ENCODE results near the gene PROP1.
A peak's percentile ranks its signal among the peaks of the same experiment; 100 is the strongest.

PROP1 gene

DNA sequence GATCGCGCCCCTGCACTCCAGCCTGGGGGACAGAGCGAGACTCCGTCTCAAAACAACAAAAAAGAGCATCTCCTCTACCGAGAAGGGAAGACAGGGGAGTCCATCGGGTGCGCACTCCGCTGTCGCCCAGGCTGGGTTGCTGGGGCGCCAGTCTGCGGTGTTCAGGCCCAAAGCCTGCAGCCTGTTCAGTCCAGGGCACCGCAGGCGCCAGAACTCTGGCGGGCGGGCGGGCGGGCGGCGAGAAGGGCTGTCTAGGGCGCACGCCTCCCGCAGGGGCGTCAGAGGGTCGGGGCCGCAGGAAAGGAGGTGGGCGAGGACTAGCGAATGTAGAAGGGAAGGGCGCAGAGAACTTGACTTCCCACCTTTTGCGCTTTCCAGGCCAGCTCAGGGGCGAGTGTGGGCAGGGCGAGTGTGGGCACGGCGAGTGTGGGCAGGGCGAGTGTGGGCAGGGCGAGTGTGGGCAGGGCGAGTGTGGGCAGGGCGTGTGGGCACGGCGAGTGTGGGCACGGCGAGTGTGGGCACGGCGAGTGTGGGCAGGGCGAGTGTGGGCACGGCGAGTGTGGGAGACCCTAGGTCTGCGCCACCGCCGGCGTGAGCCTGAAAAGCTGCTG, 10.5 kb downstream of the PROP1 start (continued):
- TF ChIP-seq TCF4 (CRISPR knock-in tag; IDR thresholded peaks at IDR 0.05; ENCODE audit: borderline replicate concordance) (no peak), PPARA (CRISPR knock-in tag; IDR thresholded peaks at IDR 0.05; ENCODE audit: borderline replicate concordance) (no peak), CSDC2 (CRISPR knock-in tag; IDR thresholded peaks at IDR 0.05) (no peak), ZNF8 (CRISPR knock-in tag; IDR thresholded peaks at IDR 0.05) (no peak), ESRRG (CRISPR knock-in tag; IDR thresholded peaks at IDR 0.05) (no peak), ZNF70 (CRISPR knock-in tag; IDR thresholded peaks at IDR 0.05) (no peak), OSR1 (CRISPR knock-in tag; IDR thresholded peaks at IDR 0.05) (no peak), GLIS3 (CRISPR knock-in tag; IDR thresholded peaks at IDR 0.05) (no peak)
- TF ChIP-seq, protein P1, sequence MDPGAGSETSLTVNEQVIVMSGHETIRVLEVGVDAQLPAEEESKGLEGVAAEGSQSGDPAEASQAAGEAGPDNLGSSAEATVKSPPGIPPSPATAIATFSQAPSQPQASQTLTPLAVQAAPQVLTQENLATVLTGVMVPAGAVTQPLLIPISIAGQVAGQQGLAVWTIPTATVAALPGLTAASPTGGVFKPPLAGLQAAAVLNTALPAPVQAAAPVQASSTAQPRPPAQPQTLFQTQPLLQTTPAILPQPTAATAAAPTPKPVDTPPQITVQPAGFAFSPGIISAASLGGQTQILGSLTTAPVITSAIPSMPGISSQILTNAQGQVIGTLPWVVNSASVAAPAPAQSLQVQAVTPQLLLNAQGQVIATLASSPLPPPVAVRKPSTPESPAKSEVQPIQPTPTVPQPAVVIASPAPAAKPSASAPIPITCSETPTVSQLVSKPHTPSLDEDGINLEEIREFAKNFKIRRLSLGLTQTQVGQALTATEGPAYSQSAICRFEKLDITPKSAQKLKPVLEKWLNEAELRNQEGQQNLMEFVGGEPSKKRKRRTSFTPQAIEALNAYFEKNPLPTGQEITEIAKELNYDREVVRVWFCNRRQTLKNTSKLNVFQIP (CRISPR knock-in tag; IDR thresholded peaks at IDR 0.05; ENCODE audit: borderline replicate concordance, low read depth), result no peak

- ATAC-seq, result peak; percentile 35
- TF ChIP-seq CREB5 (CRISPR knock-in tag; IDR thresholded peaks at IDR 0.05; ENCODE audit: low read depth), result no peak
- TF ChIP-seq SNAI2 (CRISPR knock-in tag; IDR thresholded peaks at IDR 0.05), result no peak
Observed at GRCh38 chr5:177984584-177985206, 11.3 kb downstream of the PROP1 start.

DNA sequence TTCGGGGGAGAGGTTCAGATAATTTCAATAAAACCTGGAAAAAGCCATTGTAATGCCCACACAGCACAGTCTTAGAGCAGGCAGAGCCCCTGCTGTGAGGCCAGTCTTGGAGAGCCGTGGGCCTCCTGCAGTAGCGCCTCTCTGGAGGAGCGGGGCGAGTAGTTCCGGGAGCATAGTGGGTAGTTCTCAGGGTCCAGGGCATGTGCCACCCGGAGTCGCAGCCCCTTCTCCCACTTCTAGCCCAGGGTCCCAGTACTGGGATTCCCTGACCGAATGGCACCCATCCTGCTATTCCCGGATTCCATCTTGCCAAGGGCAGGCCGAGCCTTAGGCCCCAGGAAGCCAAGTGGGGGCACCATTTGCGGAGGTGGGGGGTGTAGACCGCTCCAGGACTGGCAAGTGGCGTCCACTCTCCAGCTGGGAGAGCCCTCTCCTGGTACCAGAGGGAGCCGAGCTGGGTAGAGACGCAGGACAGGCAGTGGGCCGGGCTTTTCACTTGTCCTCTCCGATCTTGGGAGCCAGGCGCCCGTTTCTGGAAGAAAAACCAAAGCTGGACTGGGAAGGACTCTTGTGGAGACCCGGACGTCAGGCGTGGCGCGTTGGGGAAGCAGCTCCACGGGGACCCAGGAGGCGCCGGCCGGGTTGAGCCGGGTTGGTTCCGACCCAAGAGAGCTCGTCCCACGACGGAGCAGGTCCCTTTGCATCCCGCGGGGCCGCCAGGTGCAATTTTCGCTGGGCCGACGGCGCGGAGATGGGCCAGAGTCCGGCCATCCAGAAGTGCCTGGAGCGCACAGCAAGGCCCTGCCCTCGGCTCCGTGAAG, 12.1 kb downstream of the PROP1 start:
- 0 out of 3 replicates have a peak, but pooled peaks have one; percentile 11 for ATAC-seq
- no peak for TF ChIP-seq ESRRG (CRISPR knock-in tag; IDR thresholded peaks at IDR 0.05)
- no peak for TF ChIP-seq TSHZ2 (CRISPR knock-in tag; IDR thresholded peaks at IDR 0.05)
- TF ChIP-seq CREB5 (CRISPR knock-in tag; IDR thresholded peaks at IDR 0.05; ENCODE audit: low read depth), result no peak
- no peak for TF ChIP-seq OSR1 (CRISPR knock-in tag; IDR thresholded peaks at IDR 0.05)
- no peak for TF ChIP-seq SNAI2 (CRISPR knock-in tag; IDR thresholded peaks at IDR 0.05)
- no peak for TF ChIP-seq TOX (CRISPR knock-in tag; IDR thresholded peaks at IDR 0.05; ENCODE audit: borderline replicate concordance)
- no peak for TF ChIP-seq RARB (CRISPR knock-in tag; IDR thresholded peaks at IDR 0.05)
- TF ChIP-seq, protein P2, sequence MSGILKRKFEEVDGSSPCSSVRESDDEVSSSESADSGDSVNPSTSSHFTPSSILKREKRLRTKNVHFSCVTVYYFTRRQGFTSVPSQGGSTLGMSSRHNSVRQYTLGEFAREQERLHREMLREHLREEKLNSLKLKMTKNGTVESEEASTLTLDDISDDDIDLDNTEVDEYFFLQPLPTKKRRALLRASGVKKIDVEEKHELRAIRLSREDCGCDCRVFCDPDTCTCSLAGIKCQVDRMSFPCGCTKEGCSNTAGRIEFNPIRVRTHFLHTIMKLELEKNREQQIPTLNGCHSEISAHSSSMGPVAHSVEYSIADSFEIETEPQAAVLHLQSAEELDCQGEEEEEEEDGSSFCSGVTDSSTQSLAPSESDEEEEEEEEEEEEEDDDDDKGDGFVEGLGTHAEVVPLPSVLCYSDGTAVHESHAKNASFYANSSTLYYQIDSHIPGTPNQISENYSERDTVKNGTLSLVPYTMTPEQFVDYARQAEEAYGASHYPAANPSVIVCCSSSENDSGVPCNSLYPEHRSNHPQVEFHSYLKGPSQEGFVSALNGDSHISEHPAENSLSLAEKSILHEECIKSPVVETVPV (CRISPR knock-in tag; IDR thresholded peaks at IDR 0.05), result no peak
- no peak for TF ChIP-seq PPARA (CRISPR knock-in tag; IDR thresholded peaks at IDR 0.05; ENCODE audit: borderline replicate concordance)
- no peak for TF ChIP-seq ISL1 (CRISPR knock-in tag; IDR thresholded peaks at IDR 0.05)

GRCh38 chr5:177982956-177983355, 13.1 kb downstream of the PROP1 start:
- ATAC-seq, result no peak
- TF ChIP-seq BACH2 (CRISPR knock-in tag; IDR thresholded peaks at IDR 0.05; ENCODE audit: borderline replicate concordance) (no peak), OSR1 (CRISPR knock-in tag; IDR thresholded peaks at IDR 0.05) (no peak), PPARA (CRISPR knock-in tag; IDR thresholded peaks at IDR 0.05; ENCODE audit: borderline replicate concordance) (no peak), CREB5 (CRISPR knock-in tag; IDR thresholded peaks at IDR 0.05; ENCODE audit: low read depth) (no peak), TSHZ2 (CRISPR knock-in tag; IDR thresholded peaks at IDR 0.05) (no peak)

Data from SK-N-SH treated with all-trans-retinoic acid at 6 μM for 48 hours (cell line).